Spinal cord (tissue), 10 donors: ENCODE data around the gene VPS13C. TPM values are rescaled to one million over a fixed set of nuclear protein-coding genes. Genes with fewer than 3 reads are reported as not detected.

Experiments used
- DNase-seq, 6 donors: peaks; one replicate each; pipeline versions ENCODE4 v3.0.0 to v3.0.0-alpha.2; 2013 to 2015; ENCODE audit warnings: low spot score in 6 of 6, low read depth in 4 of 6
- H3K27ac ChIP-seq: one replicate; pipeline ENCODE4 v1.5.1; 2013; ENCODE audit warnings: low read depth, low read length, control low read depth
- H3K27me3 ChIP-seq: one replicate; pipeline ENCODE4 v1.6.1; 2013; ENCODE audit warnings: low read length; ENCODE audit not compliant: control insufficient read depth, insufficient read depth
- H3K36me3 ChIP-seq: one replicate; pipeline ENCODE4 v1.6.1; 2013; ENCODE audit warnings: low read length; ENCODE audit not compliant: control insufficient read depth, insufficient read depth
- H3K4me1 ChIP-seq: one replicate; pipeline ENCODE4 v1.6.1; 2013; ENCODE audit warnings: low read length; ENCODE audit not compliant: control insufficient read depth, insufficient read depth
- H3K4me3 ChIP-seq: one replicate; pipeline ENCODE4 v1.5.1; 2013; ENCODE audit warnings: low read depth, low read length, control low read depth
- H3K9me3 ChIP-seq: one replicate; pipeline ENCODE4 v1.6.1; 2013; ENCODE audit warnings: low read length; ENCODE audit not compliant: control insufficient read depth, insufficient read depth
- WGBS: methylation state at CpG from one replicate; pipeline ENCODE4 v1.1.5; 2013; ENCODE audit warnings: missing lambda C conversion rate; ENCODE audit not compliant: insufficient coverage; 5-methylcytosine and 5-hydroxymethylcytosine counted together
- long read RNA-seq, 4 donors: transcript quantifications; one replicate each; lab custom pipeline, GENCODE V29; 2026
- polyA plus RNA-seq, 2 donors: library from polyadenylated mRNA; unstranded; fragments of 120-200 nt; gene quantifications; one replicate each; pipeline ENCODE4 v1.2.1, GENCODE V29; 2013; ENCODE audit not compliant: insufficient read length in 2 of 2
- total RNA-seq, 2 donors: library from RNA; depleted of rRNA in 1 of 2; stranded (reverse); fragments of 120-200 nt in 1 of 2; fragments of >200 nt in 1 of 2; gene quantifications; one replicate each; pipeline versions ENCODE4 v1.2.3 to v1.2.4, GENCODE V29; 2013 to 2014
- donor health status: healthy.

VPS13C gene
- 100 to 1,000 TPM in 1 of 2 donors, 10 to 100 TPM in 1; 67.1 to 149 TPM for total RNA-seq
- polyA plus RNA-seq = 10 to 100 TPM; 55.2 to 64.8 TPM
- long read RNA-seq, donor 1, partial matches to known transcripts = 0 of 2 reads
- long read RNA-seq, donor 1, other reads (novel, unspliced or antisense) = 0 of 2 reads
- long read RNA-seq, donor 2 = 0 reads
- long read RNA-seq, donor 3, partial matches to known transcripts = 0 of 1 reads
- long read RNA-seq, donor 3, other reads (novel, unspliced or antisense) = 0 of 1 reads
- long read RNA-seq, donor 4, partial matches to known transcripts = 0 of 1 reads
- long read RNA-seq, donor 4, other reads (novel, unspliced or antisense) = 0 of 1 reads

GRCh38 chr15:62060113-62060895 is at the start of gene VPS13C:
Gene VPS13C (minus strand): TSS chr15:62060447. CDS start chr15:62060374, 73 bp downstream.
- H3K36me3 ChIP-seq = no peaks in the 10 kb centered on the region
- peak; percentile 82 to 97 (median 88) for DNase-seq
- under 1% methylated on average over 73 of the region's 73 CpGs for WGBS
- peaks cover 19% of the 10 kb centered on the region for H3K27me3 ChIP-seq
- H3K4me3 ChIP-seq = peak within 1 kb of the TSS; percentile 74
- peaks cover 5% of the 10 kb centered on the region for H3K4me1 ChIP-seq
- peak within 1 kb of the TSS; percentile 86 for H3K27ac ChIP-seq
- H3K9me3 ChIP-seq = no peaks in the 10 kb centered on the region

- Histone ChIP-seq H3K4me3 (no peak overlapping the region), H3K4me1 (peaks cover 5% of the 10 kb centered on the region), H3K9me3 (no peaks in the 10 kb centered on the region), H3K27ac (no peak overlapping the region), H3K36me3 (no peaks in the 10 kb centered on the region), H3K27me3 (no peaks in the 10 kb centered on the region)
- no peak for DNase-seq
- WGBS = no CpG with 5 or more reads among the region's 1 CpG
Observed at GRCh38 chr15:62109437-62109836, 49.2 kb upstream of the VPS13C start.

- DNase-seq = no peak
- 67% methylated on average over 1 of the region's 2 CpGs for WGBS
- no peaks in the 10 kb centered on the region for H3K27me3 ChIP-seq
- peaks cover 5% of the 10 kb centered on the region for H3K4me1 ChIP-seq
- no peaks in the 10 kb centered on the region for H3K36me3 ChIP-seq
- H3K4me3 ChIP-seq = no peak overlapping the region
- H3K27ac ChIP-seq = no peak overlapping the region
- H3K9me3 ChIP-seq = no peaks in the 10 kb centered on the region
Observed at GRCh38 chr15:62108411-62108810, 48.2 kb upstream of the VPS13C start.

GRCh38 chr15:62107571-62108121 is 47.4 kb upstream of the VPS13C start:
- no peak overlapping the region for H3K4me3 ChIP-seq
- WGBS = no CpG with 5 or more reads among the region's 2 CpGs
- H3K9me3 ChIP-seq = no peaks in the 10 kb centered on the region
- H3K27me3 ChIP-seq = no peaks in the 10 kb centered on the region
- no peaks in the 10 kb centered on the region for H3K36me3 ChIP-seq
- H3K27ac ChIP-seq = no peak overlapping the region
- H3K4me1 ChIP-seq = peaks cover 5% of the 10 kb centered on the region
- no peak for DNase-seq

- no peak overlapping the region for H3K4me3 ChIP-seq
- peak in 1 of 6 donors; percentile 69 for DNase-seq
- no peaks in the 10 kb centered on the region for H3K36me3 ChIP-seq
- H3K27ac ChIP-seq = no peak overlapping the region
- peaks cover 5% of the 10 kb centered on the region for H3K4me1 ChIP-seq
- no peaks in the 10 kb centered on the region for H3K27me3 ChIP-seq
- H3K9me3 ChIP-seq = no peaks in the 10 kb centered on the region
- WGBS = no CpG with 5 or more reads among the region's 3 CpGs
Observed at GRCh38 chr15:62106096-62106495, 45.8 kb upstream of the VPS13C start.

GRCh38 chr15:62105266-62105665 is 45.0 kb upstream of the VPS13C start:
- Histone ChIP-seq H3K27ac (no peak overlapping the region), H3K27me3 (no peaks in the 10 kb centered on the region), H3K36me3 (no peaks in the 10 kb centered on the region), H3K4me1 (peaks cover 5% of the 10 kb centered on the region), H3K4me3 (no peak overlapping the region), H3K9me3 (no peaks in the 10 kb centered on the region)
- DNase-seq = no peak
- 97% methylated on average over 11 of the region's 11 CpGs for WGBS

GRCh38 chr15:62104846-62105245 is 44.6 kb upstream of the VPS13C start:
- no peaks in the 10 kb centered on the region for H3K36me3 ChIP-seq
- no peak overlapping the region for H3K4me3 ChIP-seq
- no peaks in the 10 kb centered on the region for H3K9me3 ChIP-seq
- WGBS = 83% methylated on average over 1 of the region's 5 CpGs
- no peak for DNase-seq
- H3K4me1 ChIP-seq = peaks cover under 1% of the 10 kb centered on the region
- no peaks in the 10 kb centered on the region for H3K27me3 ChIP-seq
- no peak overlapping the region for H3K27ac ChIP-seq

- no peak for DNase-seq
- Histone ChIP-seq H3K27me3 (no peaks in the 10 kb centered on the region), H3K9me3 (no peaks in the 10 kb centered on the region), H3K36me3 (no peaks in the 10 kb centered on the region), H3K4me3 (no peak overlapping the region), H3K4me1 (no peaks in the 10 kb centered on the region), H3K27ac (no peak overlapping the region)
- 71% methylated on average over 1 of the region's 3 CpGs for WGBS
Observed at GRCh38 chr15:62104401-62104800, 44.2 kb upstream of the VPS13C start.

GRCh38 chr15:62103431-62103830 is 43.2 kb upstream of the VPS13C start:
- no peak for DNase-seq
- Histone ChIP-seq H3K36me3 (no peaks in the 10 kb centered on the region), H3K27ac (no peak overlapping the region), H3K9me3 (no peaks in the 10 kb centered on the region), H3K4me3 (no peak overlapping the region), H3K27me3 (no peaks in the 10 kb centered on the region), H3K4me1 (no peaks in the 10 kb centered on the region)
- 95% methylated on average over 7 of the region's 7 CpGs for WGBS
